Uterus (tissue), 4 donors: ENCODE measurements around the gene CSAG2. TPM values are rescaled to one million over a fixed set of nuclear protein-coding genes. Genes with fewer than 3 reads are reported as not detected.
"Not testable (repeated sequence)": the region's sequence is repeated elsewhere in the genome, so short reads cannot be mapped to it uniquely, and the experiment has no call there.

Experiments
- DNase-seq, 2 donors: peaks; one replicate each; pipeline ENCODE4 v3.0.0-alpha.2; 2019 to 2020
- H3K27ac ChIP-seq, 2 donors: fragments of 200-600 bp; sonication (generic); 1 replicate in 1 of 2; 2 replicates in 1 of 2; pipeline ENCODE4 v1.5.1; 2016 to 2018
- H3K27me3 ChIP-seq, 2 donors: fragments of 200-600 bp; sonication (generic); one replicate each; pipeline ENCODE4 v1.5.1; 2018 to 2019; ENCODE audit warnings: control low read depth in 1 of 2
- H3K36me3 ChIP-seq, 2 donors: fragments of 200-600 bp; sonication (generic); one replicate each; pipeline ENCODE4 v1.5.1; 2019; ENCODE audit warnings: control low read depth in 1 of 2
- H3K4me1 ChIP-seq, 2 donors: fragments of 200-600 bp; sonication (generic); one replicate each; pipeline ENCODE4 v1.5.1; 2018 to 2019; ENCODE audit warnings: control low read depth in 1 of 2
- H3K4me3 ChIP-seq, 2 donors: fragments of 200-600 bp; sonication (generic); 1 replicate in 1 of 2; 2 replicates in 1 of 2; pipeline ENCODE4 v1.5.1; 2018 to 2019; ENCODE audit warnings: mild to moderate bottlenecking in 1 of 2
- H3K9me3 ChIP-seq, 2 donors: fragments of 200-600 bp; sonication (generic); one replicate each; pipeline ENCODE4 v1.5.1; 2019; ENCODE audit warnings: control low read depth in 1 of 2
- CTCF ChIP-seq, 4 experiments: fragments of 200-600 bp in 2 of 4; fragments of 450-650 bp in 2 of 4; sonication (generic) in 2 of 4; IDR thresholded peaks; one replicate each; pipeline ENCODE4 v1.5.1; 2016 to 2019; ENCODE audit warnings: antibody characterized with exemption in 4 of 4, mild to moderate bottlenecking in 2 of 4, moderate library complexity in 1 of 4
- POLR2A ChIP-seq, 2 donors: fragments of 450-650 bp; IDR thresholded peaks; one replicate each; pipeline ENCODE4 v1.6.1; 2016; ENCODE audit warnings: antibody characterized with exemption in 2 of 2, mild to moderate bottlenecking in 1 of 2, moderate library complexity in 1 of 2
- intact Hi-C: fragments of 100-400 bp; cut with DNase I; formaldehyde crosslinking; loops from one replicate; pipeline ENCODE4 v1.15.1; 2023; ENCODE audit warnings: low total_unique reads
- total RNA-seq, 4 donors: library from RNA; depleted of rRNA in 3 of 4; stranded (reverse); fragments of >200 nt in 3 of 4; gene quantifications; one replicate each; pipeline versions ENCODE4 v1.1.0 to v1.2.4, GENCODE V29; 2014 to 2023
- donor health status: DM: yes; HTN: yes; CAD: no.

Gene CSAG2
- total RNA-seq, 4 donors from 2014 or later, result not detected

GRCh38 chrX:152733261-152733975 is 24.3 kb upstream of the CSAG2 start, which contains the start of the genes CSAG1 and MAGEA12:
TSS of gene CSAG1 (minus strand) at chrX:152733721. CDS start at chrX:152732460, 1,261 bp downstream.
TSS of gene MAGEA12 (plus strand) at chrX:152733757. CDS start at chrX:152736162, 2,405 bp downstream.
- TF ChIP-seq CTCF (IDR thresholded peaks at IDR 0.05) (no peak), POLR2A (IDR thresholded peaks at IDR 0.05) (no peak)
- intact Hi-C loops, result no loop called here
- no peak for DNase-seq
- H3K27ac ChIP-seq, result no peak within 1 kb of the TSS
- no peak within 1 kb of the TSS for H3K4me3 ChIP-seq
- H3K36me3 ChIP-seq, result no peaks in the 10 kb centered on the region
- H3K27me3 ChIP-seq, result no peaks in the 10 kb centered on the region
- H3K4me1 ChIP-seq, result no peaks in the 10 kb centered on the region
- no peaks in the 10 kb centered on the region for H3K9me3 ChIP-seq

GRCh38 chrX:152725409-152725808 is 16.3 kb upstream of the CSAG2 start:
- Histone ChIP-seq H3K4me1 (no peaks in the 10 kb centered on the region), H3K9me3 (no peaks in the 10 kb centered on the region), H3K27ac (no peak overlapping the region), H3K36me3 (no peaks in the 10 kb centered on the region), H3K4me3 (no peak overlapping the region), H3K27me3 (no peaks in the 10 kb centered on the region)
- DNase-seq, result no peak
- intact Hi-C loops, result no loop called here
- TF ChIP-seq POLR2A (IDR thresholded peaks at IDR 0.05) (no peak), CTCF (IDR thresholded peaks at IDR 0.05) (no peak)

- H3K4me3 ChIP-seq, H3K27me3 ChIP-seq, H3K9me3 ChIP-seq, H3K36me3 ChIP-seq, H3K4me1 ChIP-seq, DNase-seq, H3K27ac ChIP-seq, intact Hi-C loops: not testable (repeated sequence)
Observed at GRCh38 chrX:152713815-152714787, 5.0 kb upstream of the CSAG2 start, which contains the start of gene MAGEA2B. TSS of gene MAGEA2B (plus strand) at chrX:152714628. CDS start at chrX:152717107, 2,479 bp downstream.

GRCh38 chrX:152713195-152713594 is 4.1 kb upstream of the CSAG2 start:
- intact Hi-C loops, H3K9me3 ChIP-seq, H3K27ac ChIP-seq, H3K27me3 ChIP-seq, H3K4me1 ChIP-seq, DNase-seq, H3K4me3 ChIP-seq, H3K36me3 ChIP-seq: not testable (repeated sequence)

GRCh38 chrX:152706500-152706899 is 2.6 kb downstream of the CSAG2 start:
- H3K27ac ChIP-seq, intact Hi-C loops, H3K27me3 ChIP-seq, H3K4me3 ChIP-seq, H3K4me1 ChIP-seq, H3K36me3 ChIP-seq, DNase-seq, H3K9me3 ChIP-seq: not testable (repeated sequence)

GRCh38 chrX:152700390-152700789 is 8.7 kb downstream of the CSAG2 start:
- DNase-seq, H3K4me1 ChIP-seq, H3K27me3 ChIP-seq, intact Hi-C loops, H3K27ac ChIP-seq, H3K9me3 ChIP-seq, H3K36me3 ChIP-seq, H3K4me3 ChIP-seq: not testable (repeated sequence)

GRCh38 chrX:152697952-152698931 is 10.8 kb downstream of the CSAG2 start, which contains the start of gene MAGEA3:
TSS of gene MAGEA3 (plus strand) at chrX:152698794. CDS start at chrX:152700833, 2,039 bp downstream.
- intact Hi-C loops, H3K9me3 ChIP-seq, H3K27me3 ChIP-seq, H3K36me3 ChIP-seq, H3K4me1 ChIP-seq, DNase-seq, H3K4me3 ChIP-seq, H3K27ac ChIP-seq: not testable (repeated sequence)

GRCh38 chrX:152681012-152681411 is 28.1 kb downstream of the CSAG2 start:
- H3K27ac ChIP-seq, H3K36me3 ChIP-seq, H3K4me3 ChIP-seq, intact Hi-C loops, DNase-seq, H3K9me3 ChIP-seq, H3K27me3 ChIP-seq, H3K4me1 ChIP-seq: not testable (repeated sequence)

- H3K9me3 ChIP-seq, H3K27me3 ChIP-seq, H3K36me3 ChIP-seq, H3K4me3 ChIP-seq, H3K4me1 ChIP-seq, H3K27ac ChIP-seq, DNase-seq, intact Hi-C loops: not testable (repeated sequence)
Observed at GRCh38 chrX:152674652-152675051, 34.4 kb downstream of the CSAG2 start.
